Hypothalamus (tissue), 51 donors: ENCODE data around the gene PANX3.

Experiments used
- DNase-seq, 51 donors: peaks; one replicate each; lab custom pipeline; 2025; lab: John Stamatoyannopoulos, UW

The PANX3 gene

GRCh38 chr11:124612567-124613246 is 1.5 kb downstream of the PANX3 start:
- DNase-seq: no peak

GRCh38 chr11:124618863-124619262 is 7.6 kb downstream of the PANX3 start:
- DNase-seq: no peak

- peak; percentile 10 to 93 (median 85) for DNase-seq
Measured at GRCh38 chr11:124622531-124623451, 11.6 kb downstream of the PANX3 start, which contains the start of gene TBRG1. Gene TBRG1 (plus strand): TSS chr11:124622864. CDS start chr11:124623084, 220 bp downstream.

- DNase-seq: no peak
Measured at GRCh38 chr11:124623861-124624525, 12.8 kb downstream of the PANX3 start.

- no peak for DNase-seq
Measured at GRCh38 chr11:124625504-124626168, 14.4 kb downstream of the PANX3 start.

GRCh38 chr11:124627546-124627945 is 16.3 kb downstream of the PANX3 start:
- DNase-seq: no peak

GRCh38 chr11:124629961-124630360 is 18.7 kb downstream of the PANX3 start:
- DNase-seq: no peak

GRCh38 chr11:124633355-124633754 is 22.1 kb downstream of the PANX3 start:
- DNase-seq: no peak

- DNase-seq: no peak
Measured at GRCh38 chr11:124635932-124636331, 24.7 kb downstream of the PANX3 start.

GRCh38 chr11:124638500-124638899 is 27.3 kb downstream of the PANX3 start:
- no peak for DNase-seq

GRCh38 chr11:124639186-124639585 is 28.0 kb downstream of the PANX3 start:
- no peak for DNase-seq

GRCh38 chr11:124640666-124641065 is 29.4 kb downstream of the PANX3 start:
- no peak for DNase-seq

GRCh38 chr11:124642628-124643027 is 31.4 kb downstream of the PANX3 start:
- peak in 1 of 51 donors; percentile 6 for DNase-seq

GRCh38 chr11:124643042-124643604 is 31.9 kb downstream of the PANX3 start:
- no peak for DNase-seq

GRCh38 chr11:124643605-124644425 is 32.6 kb downstream of the PANX3 start:
- no peak for DNase-seq

- peak in 34 of 51 donors; percentile 2 to 69 (median 26) for DNase-seq
Measured at GRCh38 chr11:124644426-124645280, 33.4 kb downstream of the PANX3 start.

- no peak for DNase-seq
Measured at GRCh38 chr11:124646148-124646547, 34.9 kb downstream of the PANX3 start.

- peak in 1 of 51 donors; percentile 21 for DNase-seq
Measured at GRCh38 chr11:124648610-124649009, 37.4 kb downstream of the PANX3 start.
